Right atrium auricular region (tissue), 2 donors: ENCODE measurements around the gene CYP39A1. TPM values are rescaled to one million over a fixed set of nuclear protein-coding genes. Genes with fewer than 3 reads are reported as not detected.

ENCODE experiments used
- DNase-seq: peaks from one replicate; pipeline ENCODE4 v3.0.0-alpha.2; 2019; ENCODE audit warnings: low spot score
- H3K27ac ChIP-seq, 2 donors: fragments of 200-600 bp; sonication (generic); 1 replicate in 1 of 2; 2 replicates in 1 of 2; pipeline ENCODE4 v1.5.1; 2016 to 2019
- H3K27me3 ChIP-seq, 2 donors: fragments of 200-600 bp; sonication (generic); one replicate each; pipeline versions ENCODE4 v1.5.1 to v1.6.0; 2017 to 2019
- H3K36me3 ChIP-seq: fragments of 200-600 bp; sonication (generic); one replicate; pipeline ENCODE4 v1.5.1; 2016
- H3K4me1 ChIP-seq, 2 donors: fragments of 200-600 bp; sonication (generic); one replicate each; pipeline versions ENCODE4 v1.5.1 to v1.6.0; 2017 to 2019
- H3K4me3 ChIP-seq, 2 donors: fragments of 200-600 bp; sonication (generic); 1 replicate in 1 of 2; 2 replicates in 1 of 2; pipeline ENCODE4 v1.5.1; 2017 to 2019; ENCODE audit warnings: mild to moderate bottlenecking in 1 of 2, moderate library complexity in 1 of 2
- H3K9me3 ChIP-seq, 2 donors: fragments of 200-600 bp; sonication (generic); one replicate each; pipeline ENCODE4 v1.5.1; 2019
- CTCF ChIP-seq, 2 donors: fragments of 200-600 bp; sonication (generic); IDR thresholded peaks; one replicate each; pipeline ENCODE4 v1.5.1; 2019; ENCODE audit warnings: antibody characterized with exemption in 2 of 2
- total RNA-seq, 2 donors: library from RNA; depleted of rRNA; stranded (reverse); fragments of >200 nt; gene quantifications; one replicate each; pipeline ENCODE4 v1.1.0, GENCODE V29; 2016

The CYP39A1 gene
- total RNA-seq, 2 donors from 2014 or later = 6.3 to 7.0 TPM

GRCh38 chr6:46565531-46565930 lies 87.1 kb downstream of the CYP39A1 start:
- H3K27me3 ChIP-seq = no peaks in the 10 kb centered on the region
- H3K9me3 ChIP-seq = no peaks in the 10 kb centered on the region
- DNase-seq = no peak
- no peak for TF ChIP-seq CTCF (IDR thresholded peaks at IDR 0.05)
- no peaks in the 10 kb centered on the region for H3K4me1 ChIP-seq
- H3K36me3 ChIP-seq = no peaks in the 10 kb centered on the region
- H3K27ac ChIP-seq = no peak overlapping the region
- no peak overlapping the region for H3K4me3 ChIP-seq

DNA sequence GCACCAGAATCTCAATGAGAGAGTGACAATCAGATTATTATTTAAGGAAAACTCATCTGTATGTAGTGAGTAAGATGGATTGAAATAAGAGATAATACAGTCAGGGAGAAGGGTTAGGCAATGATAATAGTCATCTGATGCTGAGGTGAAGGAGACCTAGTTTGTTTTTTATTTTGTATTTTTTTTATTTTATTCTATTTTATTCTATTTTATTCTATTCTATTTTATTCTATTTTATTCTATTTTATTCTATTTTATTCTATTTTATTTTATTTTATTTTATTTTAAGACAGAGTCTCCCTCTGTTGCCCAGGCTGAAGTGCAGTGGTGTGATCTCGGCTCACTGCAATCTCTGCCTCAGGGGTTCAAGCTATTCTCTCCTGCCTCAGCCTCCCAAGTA lies 88.7 kb downstream of the CYP39A1 start:
- H3K4me3 ChIP-seq = no peak overlapping the region
- H3K27ac ChIP-seq = no peak overlapping the region
- H3K9me3 ChIP-seq = no peaks in the 10 kb centered on the region
- no peaks in the 10 kb centered on the region for H3K27me3 ChIP-seq
- no peak for TF ChIP-seq CTCF (IDR thresholded peaks at IDR 0.05)
- H3K4me1 ChIP-seq = no peaks in the 10 kb centered on the region
- DNase-seq = no peak
- no peaks in the 10 kb centered on the region for H3K36me3 ChIP-seq

GRCh38 chr6:46556053-46556452 lies 96.6 kb downstream of the CYP39A1 start:
- Histone ChIP-seq H3K4me3 (no peak overlapping the region), H3K27ac (no peak overlapping the region), H3K27me3 (no peaks in the 10 kb centered on the region), H3K36me3 (no peaks in the 10 kb centered on the region), H3K9me3 (no peaks in the 10 kb centered on the region), H3K4me1 (no peaks in the 10 kb centered on the region)
- no peak for DNase-seq
- TF ChIP-seq CTCF (IDR thresholded peaks at IDR 0.05) = no peak

GRCh38 chr6:46555129-46555528 lies 97.5 kb downstream of the CYP39A1 start:
- Histone ChIP-seq H3K4me3 (no peak overlapping the region), H3K9me3 (no peaks in the 10 kb centered on the region), H3K27me3 (no peaks in the 10 kb centered on the region), H3K36me3 (no peaks in the 10 kb centered on the region), H3K27ac (no peak overlapping the region), H3K4me1 (no peaks in the 10 kb centered on the region)
- no peak for TF ChIP-seq CTCF (IDR thresholded peaks at IDR 0.05)
- DNase-seq = no peak

DNA sequence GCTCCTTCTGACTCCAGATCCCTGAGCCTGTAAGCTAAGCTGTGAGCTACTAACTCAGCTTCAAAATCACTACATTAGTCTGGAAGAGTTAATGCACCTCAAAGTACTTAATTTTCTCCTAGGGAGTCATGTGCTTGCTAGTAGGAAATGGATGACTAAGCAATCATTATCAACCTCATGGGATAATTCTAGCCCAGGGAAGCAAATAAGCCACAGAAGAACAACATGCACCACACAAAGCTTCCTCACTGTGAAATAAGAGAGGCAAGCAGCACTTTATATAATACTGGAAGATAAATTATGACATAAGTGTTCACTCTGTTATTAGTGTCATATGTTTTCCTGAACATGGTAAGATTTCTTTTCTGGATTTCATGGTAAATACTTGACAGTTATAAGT lies 103.5 kb downstream of the CYP39A1 start:
- no peak for DNase-seq
- no peak overlapping the region for H3K27ac ChIP-seq

More for the DNA sequence above, 103.5 kb downstream of the CYP39A1 start:
- H3K9me3 ChIP-seq = peaks cover 0 to 7% of the 10 kb centered on the region in 2 donors
- H3K4me1 ChIP-seq = peaks cover 0 to 7% of the 10 kb centered on the region in 2 donors
- no peaks in the 10 kb centered on the region for H3K27me3 ChIP-seq
- H3K36me3 ChIP-seq = no peaks in the 10 kb centered on the region
- TF ChIP-seq CTCF (IDR thresholded peaks at IDR 0.05) = no peak
- no peak overlapping the region for H3K4me3 ChIP-seq
